Heart right ventricle (tissue), 16 donors: ENCODE data around the gene SYNCRIP. TPM values are rescaled to one million over a fixed set of nuclear protein-coding genes. Genes with fewer than 3 reads are reported as not detected.
"Not testable (repeated sequence)": the region's sequence is repeated elsewhere in the genome, so short reads cannot be mapped to it uniquely, and the experiment has no call there.

Source experiments
- ATAC-seq, 8 donors: fragments of 200-7000 bp; cut with Tn5 transposase; one replicate each; pipeline ENCODE4 v1.9.1; 2020; ENCODE audit warnings: mild to moderate bottlenecking in 8 of 8, moderate library complexity in 8 of 8, moderate number of reproducible peaks in 1 of 8
- DNase-seq, 2 donors: peaks; one replicate each; pipeline ENCODE4 v3.0.0-alpha.2; 2020
- H3K27ac ChIP-seq, 10 donors: fragments of 200-600 bp; sonication (generic) in 2 of 10; one replicate each; pipeline versions ENCODE4 v1.5.0 to v1.8.0; 2020 to 2022; ENCODE audit warnings: mild to moderate bottlenecking in 3 of 10
- H3K27me3 ChIP-seq, 7 donors: fragments of 200-600 bp; one replicate each; pipeline ENCODE4 v1.8.0; 2021 to 2022; ENCODE audit warnings: mild to moderate bottlenecking in 2 of 7
- H3K36me3 ChIP-seq, 9 donors: fragments of 200-600 bp; sonication (generic) in 1 of 9; one replicate each; pipeline versions ENCODE4 v1.5.0 to v1.8.0; 2020 to 2022; ENCODE audit warnings: mild to moderate bottlenecking in 2 of 9
- H3K4me1 ChIP-seq, 9 donors: fragments of 200-600 bp; sonication (generic) in 1 of 9; one replicate each; pipeline versions ENCODE4 v1.5.0 to v1.8.0; 2020 to 2022; ENCODE audit warnings: mild to moderate bottlenecking in 4 of 9
- H3K4me3 ChIP-seq, 10 donors: fragments of 200-600 bp; sonication (generic) in 2 of 10; one replicate each; pipeline versions ENCODE4 v1.5.0 to v1.8.0; 2020 to 2022; ENCODE audit warnings: mild to moderate bottlenecking in 7 of 10, moderate library complexity in 2 of 10
- H3K9me3 ChIP-seq, 11 donors: fragments of 200-600 bp in 10 of 11; sonication (generic) in 2 of 11; one replicate each; pipeline versions ENCODE4 v1.5.0 to v1.8.0; 2013 to 2022; ENCODE audit warnings: mild to moderate bottlenecking in 2 of 11, control low read depth in 1 of 11, moderate library complexity in 1 of 11
- CTCF ChIP-seq, 9 donors: fragments of 200-600 bp; sonication (generic) in 2 of 9; IDR thresholded peaks; one replicate each; pipeline versions ENCODE4 v1.5.0 to v1.8.0; 2021 to 2022; ENCODE audit warnings: antibody characterized with exemption in 9 of 9, mild to moderate bottlenecking in 5 of 9, moderate library complexity in 1 of 9
- WGBS, 2 donors: extraction: QIAGEN DNeasy Blood & Tissue Kit; methylation state at CpG; one replicate each; pipeline ENCODE4 v1.1.7; 2013; ENCODE audit warnings: inconsistent platforms in 1 of 2; 5-methylcytosine and 5-hydroxymethylcytosine counted together
- intact Hi-C, 10 donors: fragments of 100-400 bp; cut with DNase I; formaldehyde crosslinking; loops; one replicate each; pipeline versions ENCODE4 v1.11.1 to v1.14.2; 2022
- polyA plus RNA-seq, 2 donors: library from polyadenylated mRNA; stranded (reverse); fragments of 200-250 nt; gene quantifications; one replicate each; pipeline ENCODE4 v1.2.3, GENCODE V29; 2013
- total RNA-seq, 10 donors: library from RNA; stranded (reverse); fragmentation: NEBNext Ultra II Directional in 3 of 10; extraction: Animal tissue kit (Norgen Biotek cat#: 25700) in 3 of 10; gene quantifications; one replicate each; pipeline versions ENCODE4 v1.2.1 to v1.2.4, GENCODE V29; 2021 to 2023
- donor health status: Arrhythmogenic right ventricular cardiomyopathy.
- donor health status: ischemic (EF 13 %, LVEDD 7.1; RV severe dilation, severe dysfunction).
- donor health status: healthy with polysubstance abuse.
- donor health status: DM: no; HTN: yes; CAD: no.
- donor health status: DM: no; HTN: no; CAD: no.
- donor health status: ischemic (EF 25% LVEDD 6.9; RV normal size, moderate dysfunction).
- donor health status: ischemic (EF 25% LVEDD 5.7; RV mildly dilated, moderate dysfunction).
- donor health status: healthy.
- donor health status: DM: yes; HTN: yes; CAD: no.
- donor health status: Ischemic cardiomyopathy.
- donor health status: ischemic (EF 35%, LVEDD 5.7; RV mildly dilated, moderate dysfunction).
- donor health status: nonischemic (EF 11% LVEDD 7.7; RV severe dilation, severe dysfunction).
- donor health status: DM: yes; HTN: yes; CAD: no.
- donor health status: PGD.
- donor health status: ischemic (EF 29% LVEDD 5.4; RV normal size, mild dysfunction).
- donor health status: nonischemic (EF 23%, LVEDD 6.1; RV moderate dilation, normal function).

The SYNCRIP gene
- total and polyA plus RNA-seq, 12 donors: 24.6 to 72.6 (median 58.7) TPM

- DNase-seq (no peak), ATAC-seq (no peak)
- H3K36me3 ChIP-seq: no peaks in the 10 kb centered on the region
- 91 to 96% methylated on average over 2 of the region's 2 CpGs for WGBS, 2 donors
- intact Hi-C loops: loop anchor here in 1 of 10 donors (10.0 kb wide), 1 partner anchor 330 kb away; no protein-coding TSS in a partner anchor
- H3K27me3 ChIP-seq: no peaks in the 10 kb centered on the region
- no peak overlapping the region for H3K27ac ChIP-seq
- H3K9me3 ChIP-seq: no peaks in the 10 kb centered on the region
- H3K4me1 ChIP-seq: peaks cover 0 to 7% (median 0%) of the 10 kb centered on the region in 9 donors
- no peak for TF ChIP-seq CTCF (IDR thresholded peaks at IDR 0.05)
- no peak overlapping the region for H3K4me3 ChIP-seq
Measured at GRCh38 chr6:85684809-85685171, 42.1 kb upstream of the SYNCRIP start.

GRCh38 chr6:85684133-85684808 lies 41.6 kb upstream of the SYNCRIP start:
- Histone ChIP-seq H3K36me3 (no peaks in the 10 kb centered on the region), H3K4me1 (peaks cover 0 to 12% (median 5%) of the 10 kb centered on the region in 9 donors), H3K4me3 (no peak overlapping the region), H3K9me3 (no peaks in the 10 kb centered on the region), H3K27me3 (no peaks in the 10 kb centered on the region), H3K27ac (no peak overlapping the region)
- DNase-seq (no peak), ATAC-seq (peak in 1 of 8 donors; percentile 49)
- intact Hi-C loops: loop anchor here in 1 of 10 donors (10.0 kb wide), 1 partner anchor 329 kb away; no protein-coding TSS in a partner anchor
- WGBS, 2 donors: 47 to 63% methylated on average over 2 of the region's 2 CpGs
- no peak for TF ChIP-seq CTCF (IDR thresholded peaks at IDR 0.05)

- DNase-seq, H3K4me3 ChIP-seq, H3K27ac ChIP-seq, H3K9me3 ChIP-seq, ATAC-seq, H3K27me3 ChIP-seq, H3K36me3 ChIP-seq: not testable (repeated sequence)
- intact Hi-C loops: loop anchor here in 1 of 10 donors (10.0 kb wide), 1 partner anchor 327 kb away; no protein-coding TSS in a partner anchor
- H3K4me1 ChIP-seq: peaks cover 0 to 15% (median 9%) of the 10 kb centered on the region in 9 donors
- WGBS, 2 donors: 98% methylated on average over 4 of the region's 4 CpGs
Measured at GRCh38 chr6:85681899-85682298, 39.2 kb upstream of the SYNCRIP start.

- Histone ChIP-seq H3K27ac (no peak overlapping the region), H3K9me3 (no peaks in the 10 kb centered on the region), H3K36me3 (peaks cover 0 to 15% (median 0%) of the 10 kb centered on the region in 9 donors), H3K4me1 (peaks cover 2 to 30% (median 24%) of the 10 kb centered on the region in 9 donors), H3K4me3 (peak overlapping the region in 1 of 10 donors; percentile 86), H3K27me3 (no peaks in the 10 kb centered on the region)
- DNase-seq (no peak), ATAC-seq (no peak)
- intact Hi-C loops: loop anchor here in 1 of 10 donors (10.0 kb wide), 1 partner anchor 326 kb away; no protein-coding TSS in a partner anchor
- TF ChIP-seq CTCF (IDR thresholded peaks at IDR 0.05): no peak
- 90% methylated on average over 7 of the region's 7 CpGs for WGBS, 2 donors
Measured at GRCh38 chr6:85680388-85680787, 37.7 kb upstream of the SYNCRIP start.
